GM12873 (cell line): ENCODE results near the gene ZHX3.

Source experiments
- TF ChIP-seq, protein P1 (sequence below): IDR thresholded peaks from 2 replicates; pipeline ENCODE4 v1.5.1; 2012; ENCODE audit warnings: low read depth, mild to moderate bottlenecking, moderate library complexity, low read length, control low read depth; ENCODE audit not compliant: insufficient read depth; ENCODE audit errors: missing control alignments

ZHX3 gene

GRCh38 chr20:41182296-41183212 is 135.0 kb downstream of the ZHX3 start:
- TF ChIP-seq, protein P1, sequence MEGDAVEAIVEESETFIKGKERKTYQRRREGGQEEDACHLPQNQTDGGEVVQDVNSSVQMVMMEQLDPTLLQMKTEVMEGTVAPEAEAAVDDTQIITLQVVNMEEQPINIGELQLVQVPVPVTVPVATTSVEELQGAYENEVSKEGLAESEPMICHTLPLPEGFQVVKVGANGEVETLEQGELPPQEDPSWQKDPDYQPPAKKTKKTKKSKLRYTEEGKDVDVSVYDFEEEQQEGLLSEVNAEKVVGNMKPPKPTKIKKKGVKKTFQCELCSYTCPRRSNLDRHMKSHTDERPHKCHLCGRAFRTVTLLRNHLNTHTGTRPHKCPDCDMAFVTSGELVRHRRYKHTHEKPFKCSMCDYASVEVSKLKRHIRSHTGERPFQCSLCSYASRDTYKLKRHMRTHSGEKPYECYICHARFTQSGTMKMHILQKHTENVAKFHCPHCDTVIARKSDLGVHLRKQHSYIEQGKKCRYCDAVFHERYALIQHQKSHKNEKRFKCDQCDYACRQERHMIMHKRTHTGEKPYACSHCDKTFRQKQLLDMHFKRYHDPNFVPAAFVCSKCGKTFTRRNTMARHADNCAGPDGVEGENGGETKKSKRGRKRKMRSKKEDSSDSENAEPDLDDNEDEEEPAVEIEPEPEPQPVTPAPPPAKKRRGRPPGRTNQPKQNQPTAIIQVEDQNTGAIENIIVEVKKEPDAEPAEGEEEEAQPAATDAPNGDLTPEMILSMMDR: no peak

- TF ChIP-seq, protein P1: no peak
Observed at GRCh38 chr20:41181567-41181966, 136.0 kb downstream of the ZHX3 start.

GRCh38 chr20:41180599-41181333 is 136.8 kb downstream of the ZHX3 start:
- TF ChIP-seq, protein P1: no peak

DNA sequence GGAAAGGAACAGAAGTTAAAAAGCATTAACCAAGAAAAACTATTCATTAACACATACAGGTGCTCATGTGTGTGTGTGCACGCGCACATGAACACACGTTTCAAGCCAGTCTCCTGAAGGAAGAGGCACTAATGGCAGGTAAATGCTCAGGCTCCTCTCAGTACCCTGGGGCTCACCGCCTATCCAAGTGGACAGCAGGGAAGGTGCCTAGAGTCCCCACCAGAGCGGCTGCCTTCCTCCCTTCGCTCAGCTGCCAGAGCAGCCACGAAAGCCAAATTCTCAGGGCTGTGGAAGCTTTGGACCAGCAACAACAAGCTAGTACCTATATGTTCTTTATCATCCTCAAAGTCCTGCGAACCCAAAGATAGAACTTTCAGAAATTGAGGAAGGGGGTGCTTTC is 137.6 kb downstream of the ZHX3 start:
- TF ChIP-seq, protein P1: no peak

GRCh38 chr20:41178904-41179432 is 138.6 kb downstream of the ZHX3 start:
- TF ChIP-seq, protein P1: no peak

DNA sequence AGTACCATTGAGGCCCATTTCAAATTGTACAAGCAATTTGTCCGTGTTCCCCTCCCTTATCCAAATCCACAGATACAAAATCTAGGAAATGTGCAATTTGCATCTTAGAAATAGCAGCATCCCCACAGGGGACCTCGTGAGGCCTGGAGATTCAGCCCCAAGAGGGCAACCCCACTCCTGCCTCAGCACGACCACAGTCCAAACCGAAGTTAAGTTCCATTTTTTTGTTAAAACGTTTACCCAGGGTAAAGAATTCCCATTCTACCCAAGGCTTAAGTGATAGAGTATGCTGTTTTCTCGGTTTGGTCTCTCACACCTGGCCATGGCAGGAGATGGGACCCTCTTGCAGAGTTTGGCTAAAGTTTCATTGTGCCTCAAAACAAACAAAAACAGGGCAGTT is 139.0 kb downstream of the ZHX3 start:
- TF ChIP-seq, protein P1: no peak

- TF ChIP-seq, protein P1: no peak
Observed at GRCh38 chr20:41177636-41178035, 139.9 kb downstream of the ZHX3 start.
